PC-9 (cell line): ENCODE data around the gene NLRC4.
"Not testable (repeated sequence)": the region's sequence is repeated elsewhere in the genome, so short reads cannot be mapped to it uniquely, and the experiment has no call there.

Experiments used
- EZH2 ChIP-seq: fragments of 200-600 bp; sonication (generic); IDR thresholded peaks from 2 replicates; pipeline ENCODE4 v1.8.0; 2017; ENCODE audit warnings: antibody characterized with exemption, low read depth
- TF ChIP-seq, protein P1 (sequence below): fragments of 200-600 bp; sonication (generic); conservative IDR thresholded peaks from 2 replicates; pipeline ENCODE4 v1.6.1; 2017; ENCODE audit warnings: mixed run types, antibody characterized with exemption, mild to moderate bottlenecking, moderate library complexity

DNA sequence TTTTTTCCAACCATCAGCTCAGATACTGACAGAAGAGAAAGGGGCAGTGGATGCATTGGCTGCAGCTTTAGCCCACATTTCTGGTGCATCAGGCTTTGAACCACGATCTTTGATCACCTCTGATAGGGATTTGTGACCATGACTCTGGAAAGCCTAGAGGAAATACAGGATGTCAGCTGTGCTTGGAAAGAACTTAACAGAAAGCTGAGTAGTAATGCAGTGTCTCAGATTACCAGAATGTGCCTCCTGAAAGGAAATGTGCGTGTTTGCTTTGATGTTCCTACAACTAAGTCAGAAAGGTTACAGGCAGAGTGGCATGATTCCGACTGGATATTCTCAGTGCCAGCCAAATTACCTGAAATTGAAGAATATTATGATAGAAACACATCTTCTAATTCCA lies 61.3 kb downstream of the NLRC4 start:
- TF ChIP-seq, protein P1, sequence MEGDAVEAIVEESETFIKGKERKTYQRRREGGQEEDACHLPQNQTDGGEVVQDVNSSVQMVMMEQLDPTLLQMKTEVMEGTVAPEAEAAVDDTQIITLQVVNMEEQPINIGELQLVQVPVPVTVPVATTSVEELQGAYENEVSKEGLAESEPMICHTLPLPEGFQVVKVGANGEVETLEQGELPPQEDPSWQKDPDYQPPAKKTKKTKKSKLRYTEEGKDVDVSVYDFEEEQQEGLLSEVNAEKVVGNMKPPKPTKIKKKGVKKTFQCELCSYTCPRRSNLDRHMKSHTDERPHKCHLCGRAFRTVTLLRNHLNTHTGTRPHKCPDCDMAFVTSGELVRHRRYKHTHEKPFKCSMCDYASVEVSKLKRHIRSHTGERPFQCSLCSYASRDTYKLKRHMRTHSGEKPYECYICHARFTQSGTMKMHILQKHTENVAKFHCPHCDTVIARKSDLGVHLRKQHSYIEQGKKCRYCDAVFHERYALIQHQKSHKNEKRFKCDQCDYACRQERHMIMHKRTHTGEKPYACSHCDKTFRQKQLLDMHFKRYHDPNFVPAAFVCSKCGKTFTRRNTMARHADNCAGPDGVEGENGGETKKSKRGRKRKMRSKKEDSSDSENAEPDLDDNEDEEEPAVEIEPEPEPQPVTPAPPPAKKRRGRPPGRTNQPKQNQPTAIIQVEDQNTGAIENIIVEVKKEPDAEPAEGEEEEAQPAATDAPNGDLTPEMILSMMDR = not testable (repeated sequence)
- not testable (repeated sequence) for TF ChIP-seq EZH2
